BLaER1 treated with 17β-estradiol and CSF1 and Interleukin-3, amounts not matched to agents 10 nM and 100 nM (cell line): ENCODE data around the gene HDC.
A peak's percentile ranks its signal among the peaks of the same experiment; 100 is the strongest.

Experiments
- H3K27ac ChIP-seq, 11 experiments: shearing (Covaris generic); formaldehyde crosslinking; 2 replicates each; pipeline ENCODE4 v1.8.1; 2022
- H3K27me3 ChIP-seq, 11 experiments: shearing (Covaris generic); formaldehyde crosslinking; 2 replicates each; pipeline ENCODE4 v1.8.1; 2022
- H3K36me3 ChIP-seq, 11 experiments: shearing (Covaris generic); formaldehyde crosslinking; 2 replicates each; pipeline ENCODE4 v1.8.1; 2022
- H3K4me1 ChIP-seq, 10 experiments: shearing (Covaris generic); formaldehyde crosslinking; 2 replicates each; pipeline ENCODE4 v1.8.1; 2022
- H3K4me2 ChIP-seq, 11 experiments: shearing (Covaris generic); formaldehyde crosslinking; 2 replicates each; pipeline ENCODE4 v1.8.1; 2022
- H3K4me3 ChIP-seq, 10 experiments: shearing (Covaris generic); formaldehyde crosslinking; 2 replicates each; pipeline ENCODE4 v1.8.1; 2022
- H3K9ac ChIP-seq, 11 experiments: shearing (Covaris generic); formaldehyde crosslinking; 2 replicates each; pipeline ENCODE4 v1.8.1; 2022
- H3K9me3 ChIP-seq, 11 experiments: shearing (Covaris generic); formaldehyde crosslinking; replicated peaks in 1 of 11; 2 replicates each; pipeline ENCODE4 v1.8.1; 2022
- H4K20me1 ChIP-seq, 11 experiments: shearing (Covaris generic); formaldehyde crosslinking; 2 replicates each; pipeline ENCODE4 v1.8.1; 2022
- Cebpa-rat ChIP-seq, 11 experiments: shearing (Covaris generic); IDR thresholded peaks; 2 replicates each; pipeline ENCODE4 v1.8.1; 2022

HDC gene

DNA sequence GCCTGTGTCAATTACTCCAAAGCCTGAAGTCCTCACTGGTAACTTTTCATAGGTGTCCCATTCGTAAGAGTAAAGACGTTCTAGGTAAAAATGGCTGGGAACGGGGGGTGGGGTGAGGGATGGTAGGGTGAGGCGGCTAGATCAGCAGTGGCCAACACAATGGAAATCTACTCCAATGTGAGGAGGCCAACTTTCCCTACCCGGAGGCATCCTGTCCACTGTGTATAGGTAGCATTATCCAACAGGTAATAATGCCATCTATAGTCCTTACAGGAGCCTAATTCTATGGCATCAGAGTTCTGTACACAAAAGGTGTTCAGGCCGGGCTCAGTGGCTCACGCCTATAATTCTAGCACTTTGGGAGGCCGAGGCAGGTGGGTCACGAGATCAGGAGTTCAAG is 29.1 kb downstream of the HDC start:
- TF ChIP-seq Cebpa-rat (IDR thresholded peaks at IDR 0.05), result no peak
- Histone ChIP-seq H3K36me3 (peaks cover 0 to 58% (median 6%) of the 10 kb centered on the region in 11 experiments; a peak in 12 of 22 replicates), H3K9ac (no peak overlapping the region)

DNA sequence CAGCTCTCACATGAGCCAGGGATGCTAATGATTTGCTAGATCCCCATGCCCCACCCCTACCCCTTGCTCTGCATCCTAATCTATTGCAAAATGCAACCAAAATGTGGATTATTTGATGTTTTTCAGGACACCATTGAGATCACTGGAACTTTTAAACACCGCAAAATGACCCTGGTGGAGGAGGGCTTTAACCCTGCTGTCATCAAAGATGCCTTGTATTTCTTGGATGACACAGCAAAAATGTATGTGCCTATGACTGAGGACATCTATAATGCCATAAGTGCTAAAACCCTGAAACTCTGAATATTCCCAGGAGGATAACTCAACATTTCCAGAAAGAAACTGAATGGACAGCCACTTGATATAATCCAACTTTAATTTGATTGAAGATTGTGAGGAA is 29.7 kb downstream of the HDC start:
- Histone ChIP-seq H3K36me3 (peaks cover 0 to 64% (median 6%) of the 10 kb centered on the region in 11 experiments; a peak in 12 of 22 replicates), H3K9me3 (no peaks in the 10 kb centered on the region), H3K4me1 (peaks cover 0 to 7% (median 0%) of the 10 kb centered on the region in 10 experiments; a peak in 3 of 20 replicates), H3K27me3 (no peaks in the 10 kb centered on the region), H3K4me3 (no peak overlapping the region), H3K27ac (no peak overlapping the region), H3K4me2 (no peak overlapping the region), H3K9ac (no peak overlapping the region), H4K20me1 (no peaks in the 10 kb centered on the region)
- no peak for TF ChIP-seq Cebpa-rat (IDR thresholded peaks at IDR 0.05)

More for the DNA sequence above, 29.1 kb downstream of the HDC start:
- H3K4me3 ChIP-seq, result no peak overlapping the region
- no peaks in the 10 kb centered on the region for H3K9me3 ChIP-seq
- H4K20me1 ChIP-seq, result no peaks in the 10 kb centered on the region
- H3K27me3 ChIP-seq, result no peaks in the 10 kb centered on the region
- no peak overlapping the region for H3K4me2 ChIP-seq
- H3K27ac ChIP-seq, result no peak overlapping the region
- peaks cover 0 to 5% (median 0%) of the 10 kb centered on the region in 10 experiments; a peak in 3 of 20 replicates for H3K4me1 ChIP-seq

DNA sequence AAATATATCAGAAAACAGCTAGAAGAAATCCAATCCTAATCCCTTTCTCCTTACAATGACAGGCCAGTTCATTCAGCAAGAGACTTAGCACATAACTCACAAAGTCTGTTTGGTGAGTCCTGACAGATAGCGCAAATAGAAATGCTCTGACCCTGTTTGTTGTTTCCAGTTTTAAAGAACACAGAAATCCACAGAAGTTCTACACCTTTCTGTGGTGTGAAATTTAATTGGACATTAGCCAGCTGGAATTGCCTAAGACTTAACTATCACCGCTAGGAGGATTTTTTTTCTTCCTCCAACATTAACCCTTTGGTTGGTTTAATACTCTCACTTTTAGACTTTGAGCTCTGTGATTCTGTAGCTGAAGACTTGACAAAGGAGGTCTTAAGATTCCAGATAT is 30.8 kb downstream of the HDC start:
- Histone ChIP-seq H3K4me2 (no peak overlapping the region), H3K36me3 (peaks cover 0 to 70% (median 6%) of the 10 kb centered on the region in 11 experiments; a peak in 12 of 22 replicates), H3K27ac (no peak overlapping the region), H3K27me3 (no peaks in the 10 kb centered on the region), H4K20me1 (no peaks in the 10 kb centered on the region), H3K9me3 (no peaks in the 10 kb centered on the region), H3K9ac (no peak overlapping the region), H3K4me3 (no peak overlapping the region), H3K4me1 (peaks cover 0 to 7% (median 0%) of the 10 kb centered on the region in 10 experiments; a peak in 3 of 20 replicates)
- no peak for TF ChIP-seq Cebpa-rat (IDR thresholded peaks at IDR 0.05)

DNA sequence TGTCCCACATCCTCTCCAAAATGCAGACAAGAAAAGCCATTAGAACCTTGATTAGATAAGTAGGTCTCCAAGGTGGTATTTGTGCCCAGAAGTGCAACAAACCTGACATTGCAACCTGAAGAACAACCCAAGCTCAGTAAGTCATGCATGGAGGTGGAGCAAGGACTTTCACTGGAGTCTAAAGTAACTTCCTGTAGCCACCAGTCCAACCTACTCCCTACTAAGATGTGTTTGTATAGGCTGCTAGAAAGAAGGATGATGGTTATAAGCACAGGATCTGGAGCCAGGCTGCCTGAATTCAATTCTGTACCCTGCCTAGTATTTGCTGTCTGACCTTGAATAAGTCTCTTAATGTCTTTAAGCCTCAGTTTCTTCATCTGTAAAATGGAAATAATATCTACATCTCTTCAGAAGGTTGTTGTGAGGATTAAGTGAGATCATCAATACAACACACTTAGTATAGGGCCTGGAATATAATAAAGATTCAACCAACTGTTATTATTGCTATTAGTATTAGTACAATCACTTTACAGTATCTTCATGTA is 32.3 kb downstream of the HDC start:
- no peaks in the 10 kb centered on the region for H3K27me3 ChIP-seq
- H3K4me1 ChIP-seq, result peaks cover 0 to 7% (median 0%) of the 10 kb centered on the region in 10 experiments; a peak in 3 of 20 replicates
- TF ChIP-seq Cebpa-rat (IDR thresholded peaks at IDR 0.05), result no peak
- H3K4me3 ChIP-seq, result no peak overlapping the region
- no peak overlapping the region for H3K9ac ChIP-seq
- no peaks in the 10 kb centered on the region for H4K20me1 ChIP-seq
- peaks cover 0 to 84% (median 12%) of the 10 kb centered on the region in 11 experiments; a peak in 13 of 22 replicates for H3K36me3 ChIP-seq
- H3K9me3 ChIP-seq, result no peaks in the 10 kb centered on the region
- H3K4me2 ChIP-seq, result no peak overlapping the region
- H3K27ac ChIP-seq, result no peak overlapping the region

DNA sequence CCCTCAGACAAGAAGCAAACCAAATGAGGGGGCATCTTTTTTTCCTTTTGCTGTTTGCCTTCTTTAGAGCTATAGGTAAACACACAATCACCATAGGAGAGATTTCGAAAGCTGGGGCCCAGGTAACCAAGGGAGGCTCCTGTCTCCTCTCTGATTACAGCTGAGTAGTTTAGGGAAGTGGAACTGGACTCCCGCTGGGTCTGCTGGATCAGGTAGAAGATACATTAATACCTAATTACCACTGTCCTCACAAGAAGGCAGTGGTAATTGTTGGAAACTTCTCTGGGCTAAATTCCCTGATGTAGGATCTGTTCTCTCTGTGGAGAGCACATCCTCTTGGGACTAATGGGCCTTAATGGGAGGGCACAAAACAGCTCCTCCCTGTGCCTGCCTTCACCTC is 32.7 kb downstream of the HDC start:
- no peak for TF ChIP-seq Cebpa-rat (IDR thresholded peaks at IDR 0.05)

DNA sequence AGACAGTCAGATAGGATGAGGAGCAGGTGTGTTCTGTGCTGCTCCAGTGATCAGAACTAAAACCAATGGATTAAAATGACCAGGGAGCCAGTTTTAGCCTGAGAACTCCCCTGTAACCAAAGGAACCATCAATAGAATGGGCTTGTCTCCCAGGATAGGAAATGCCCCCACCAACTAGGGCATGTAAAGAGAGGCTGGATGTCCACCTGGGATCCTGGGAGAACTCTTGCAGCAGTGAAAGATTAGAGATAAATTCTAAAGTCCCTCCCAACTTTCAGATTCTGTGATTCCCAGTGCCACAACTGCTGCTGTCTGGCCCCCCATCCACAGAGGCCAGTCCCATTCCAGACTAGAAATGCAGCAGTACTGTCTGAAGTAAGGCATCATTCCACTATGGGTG is 33.8 kb downstream of the HDC start:
- Histone ChIP-seq H3K36me3 (peaks cover 0 to 91% (median 21%) of the 10 kb centered on the region in 11 experiments; a peak in 14 of 22 replicates), H4K20me1 (no peaks in the 10 kb centered on the region), H3K27me3 (no peaks in the 10 kb centered on the region), H3K4me2 (peak overlapping the region in 1 of 11 experiments; percentile 21; a peak in 1 of 22 replicates), H3K9ac (no peak overlapping the region), H3K4me3 (no peak overlapping the region), H3K4me1 (peaks cover 0 to 7% (median 0%) of the 10 kb centered on the region in 10 experiments; a peak in 3 of 20 replicates), H3K9me3 (no peaks in the 10 kb centered on the region), H3K27ac (no peak overlapping the region)
- TF ChIP-seq Cebpa-rat (IDR thresholded peaks at IDR 0.05), result no peak

More for the DNA sequence above, 32.7 kb downstream of the HDC start:
- Histone ChIP-seq H3K27ac (no peak overlapping the region), H3K9me3 (no peaks in the 10 kb centered on the region), H3K36me3 (peaks cover 0 to 89% (median 13%) of the 10 kb centered on the region in 11 experiments; a peak in 15 of 22 replicates), H4K20me1 (no peaks in the 10 kb centered on the region), H3K27me3 (no peaks in the 10 kb centered on the region), H3K4me1 (peaks cover 0 to 7% (median 0%) of the 10 kb centered on the region in 10 experiments; a peak in 3 of 20 replicates), H3K4me2 (no peak overlapping the region), H3K9ac (no peak overlapping the region), H3K4me3 (no peak overlapping the region)

DNA sequence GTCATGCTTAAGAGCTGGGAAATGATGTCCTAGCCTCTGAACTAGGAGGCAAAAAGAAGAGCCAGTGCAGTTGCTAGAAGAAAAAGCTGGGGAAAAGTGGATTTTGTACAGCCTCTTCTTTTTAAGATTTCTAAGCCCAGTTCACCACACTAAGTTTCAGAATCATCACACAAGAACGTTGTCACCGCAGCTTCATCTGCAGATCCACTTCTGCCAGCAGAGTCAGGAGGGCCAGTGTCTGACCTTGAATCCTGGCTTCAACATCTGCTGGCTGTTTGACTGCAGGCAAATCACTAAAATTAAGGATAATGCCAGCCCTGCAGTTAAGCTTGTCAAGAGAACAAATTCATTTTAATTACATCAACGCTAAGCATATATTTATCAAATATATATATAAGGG is 36.2 kb downstream of the HDC start:
- no peak overlapping the region for H3K27ac ChIP-seq
- no peak overlapping the region for H3K4me3 ChIP-seq
- H3K9me3 ChIP-seq, result no peaks in the 10 kb centered on the region
- H3K36me3 ChIP-seq, result peaks cover 0 to 80% (median 19%) of the 10 kb centered on the region in 11 experiments; a peak in 14 of 22 replicates
- TF ChIP-seq Cebpa-rat (IDR thresholded peaks at IDR 0.05), result no peak
- H3K27me3 ChIP-seq, result no peaks in the 10 kb centered on the region
- no peak overlapping the region for H3K4me2 ChIP-seq
- H3K4me1 ChIP-seq, result peaks cover 0 to 7% (median 0%) of the 10 kb centered on the region in 10 experiments; a peak in 3 of 20 replicates
- H3K9ac ChIP-seq, result no peak overlapping the region
- H4K20me1 ChIP-seq, result no peaks in the 10 kb centered on the region

DNA sequence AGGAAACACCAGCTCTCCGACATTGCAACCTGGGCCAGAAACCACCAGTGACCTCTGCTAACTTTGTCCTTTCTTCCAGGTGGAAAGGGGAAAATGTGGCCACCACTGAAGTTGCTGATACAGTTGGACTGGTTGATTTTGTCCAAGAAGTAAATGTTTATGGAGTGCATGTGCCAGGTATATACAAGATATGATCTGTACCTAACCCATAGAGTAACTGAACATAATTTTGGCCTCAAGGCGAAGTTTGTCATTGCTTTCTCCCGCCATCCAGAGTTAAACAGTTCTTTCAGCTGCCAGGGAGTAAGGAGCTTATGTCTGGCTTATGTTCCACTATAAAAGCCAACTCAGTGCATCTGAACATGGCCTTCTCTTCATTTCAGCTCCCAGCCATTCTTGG is 36.7 kb downstream of the HDC start:
- TF ChIP-seq Cebpa-rat (IDR thresholded peaks at IDR 0.05), result no peak
- H3K4me1 ChIP-seq, result peaks cover 0 to 7% (median 0%) of the 10 kb centered on the region in 10 experiments; a peak in 3 of 20 replicates
- H3K4me3 ChIP-seq, result no peak overlapping the region
- no peak overlapping the region for H3K9ac ChIP-seq
- no peaks in the 10 kb centered on the region for H3K9me3 ChIP-seq
- H3K4me2 ChIP-seq, result no peak overlapping the region
- H3K27me3 ChIP-seq, result no peaks in the 10 kb centered on the region
- H4K20me1 ChIP-seq, result no peaks in the 10 kb centered on the region
- H3K27ac ChIP-seq, result no peak overlapping the region
- peaks cover 0 to 79% (median 19%) of the 10 kb centered on the region in 11 experiments; a peak in 14 of 22 replicates for H3K36me3 ChIP-seq

DNA sequence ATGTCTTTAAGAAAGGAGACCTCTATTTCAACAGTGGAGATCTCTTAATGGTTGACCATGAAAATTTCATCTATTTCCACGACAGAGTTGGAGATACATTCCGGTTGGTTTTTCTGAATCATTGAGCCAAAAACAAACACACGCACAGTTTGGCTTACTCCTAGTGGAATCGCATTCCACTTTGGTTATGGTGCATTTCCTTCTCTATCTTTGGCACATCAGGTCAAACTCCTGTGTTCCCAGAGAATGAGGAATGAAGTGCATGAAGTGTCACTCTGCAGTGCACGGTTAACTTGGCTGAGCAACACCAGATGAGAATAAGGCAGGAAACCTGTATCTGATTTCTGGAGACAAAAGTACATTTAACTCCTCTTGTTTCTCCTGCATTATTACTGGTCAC is 38.5 kb downstream of the HDC start:
- no peak overlapping the region for H3K4me3 ChIP-seq
- H3K27ac ChIP-seq, result no peak overlapping the region
- no peak overlapping the region for H3K4me2 ChIP-seq
- no peaks in the 10 kb centered on the region for H4K20me1 ChIP-seq
- no peaks in the 10 kb centered on the region for H3K9me3 ChIP-seq
- peaks cover 0 to 78% (median 19%) of the 10 kb centered on the region in 11 experiments; a peak in 14 of 22 replicates for H3K36me3 ChIP-seq
- H3K27me3 ChIP-seq, result no peaks in the 10 kb centered on the region
- peaks cover 3 to 12% (median 5%) of the 10 kb centered on the region in 10 experiments; a peak in 15 of 20 replicates for H3K4me1 ChIP-seq
- H3K9ac ChIP-seq, result no peak overlapping the region
- TF ChIP-seq Cebpa-rat (IDR thresholded peaks at IDR 0.05), result no peak

DNA sequence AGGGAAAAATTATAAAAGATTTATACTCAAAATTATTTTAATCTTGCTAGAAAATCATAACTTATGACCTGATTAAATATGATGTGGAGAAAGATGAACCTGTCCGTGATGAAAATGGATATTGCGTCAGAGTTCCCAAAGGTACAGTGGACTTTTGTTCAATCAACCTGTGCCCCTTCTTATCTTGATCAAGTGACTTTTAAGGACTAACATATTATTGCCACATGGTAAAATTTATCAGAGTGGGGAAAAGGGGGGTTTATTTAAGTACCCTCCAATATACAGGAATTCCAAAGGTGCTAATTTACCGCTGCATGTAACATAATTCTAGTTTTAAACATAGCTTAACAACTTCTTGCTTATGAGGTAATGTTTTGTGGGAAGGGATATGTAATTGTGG is 39.6 kb downstream of the HDC start:
- Histone ChIP-seq H3K4me3 (no peak overlapping the region), H4K20me1 (no peaks in the 10 kb centered on the region)
- TF ChIP-seq Cebpa-rat (IDR thresholded peaks at IDR 0.05), result no peak

More for the DNA sequence above, 39.6 kb downstream of the HDC start:
- Histone ChIP-seq H3K36me3 (peaks cover 0 to 70% (median 19%) of the 10 kb centered on the region in 11 experiments; a peak in 14 of 22 replicates), H3K9ac (no peak overlapping the region), H3K9me3 (no peaks in the 10 kb centered on the region), H3K27ac (no peak overlapping the region), H3K4me2 (no peak overlapping the region), H3K4me1 (peaks cover 5 to 12% (median 8%) of the 10 kb centered on the region in 10 experiments; a peak in 15 of 20 replicates), H3K27me3 (no peaks in the 10 kb centered on the region)
